Stimulated activated CD4-positive, alpha-beta T cell treated with anti-CD3 and anti-CD28 coated beads, Interleukin-4, amount 100 ng/mL, for 4 hours (primary cell): ENCODE results near the gene AIF1L.
"Not testable (repeated sequence)": the region's sequence is repeated elsewhere in the genome, so short reads cannot be mapped to it uniquely, and the experiment has no call there.

Experiments used
- DNase-seq, 2 experiments: peaks; one replicate each; pipeline ENCODE4 v3.0.0-alpha.2; 2020

AIF1L gene

DNA sequence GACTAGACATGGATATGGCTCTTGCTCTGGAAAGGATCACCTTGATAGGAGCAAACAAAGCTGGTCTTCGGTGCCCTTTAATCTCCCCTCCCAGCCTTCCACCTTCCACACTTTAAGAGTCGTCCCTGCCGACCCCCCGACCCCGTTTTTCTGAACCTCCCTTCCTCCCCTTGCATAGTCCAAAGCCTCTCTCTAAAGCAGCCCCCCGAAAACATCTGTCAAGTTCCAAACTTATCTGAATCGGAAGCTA lies 28.6 kb downstream of the AIF1L start:
- DNase-seq, result no peak

DNA sequence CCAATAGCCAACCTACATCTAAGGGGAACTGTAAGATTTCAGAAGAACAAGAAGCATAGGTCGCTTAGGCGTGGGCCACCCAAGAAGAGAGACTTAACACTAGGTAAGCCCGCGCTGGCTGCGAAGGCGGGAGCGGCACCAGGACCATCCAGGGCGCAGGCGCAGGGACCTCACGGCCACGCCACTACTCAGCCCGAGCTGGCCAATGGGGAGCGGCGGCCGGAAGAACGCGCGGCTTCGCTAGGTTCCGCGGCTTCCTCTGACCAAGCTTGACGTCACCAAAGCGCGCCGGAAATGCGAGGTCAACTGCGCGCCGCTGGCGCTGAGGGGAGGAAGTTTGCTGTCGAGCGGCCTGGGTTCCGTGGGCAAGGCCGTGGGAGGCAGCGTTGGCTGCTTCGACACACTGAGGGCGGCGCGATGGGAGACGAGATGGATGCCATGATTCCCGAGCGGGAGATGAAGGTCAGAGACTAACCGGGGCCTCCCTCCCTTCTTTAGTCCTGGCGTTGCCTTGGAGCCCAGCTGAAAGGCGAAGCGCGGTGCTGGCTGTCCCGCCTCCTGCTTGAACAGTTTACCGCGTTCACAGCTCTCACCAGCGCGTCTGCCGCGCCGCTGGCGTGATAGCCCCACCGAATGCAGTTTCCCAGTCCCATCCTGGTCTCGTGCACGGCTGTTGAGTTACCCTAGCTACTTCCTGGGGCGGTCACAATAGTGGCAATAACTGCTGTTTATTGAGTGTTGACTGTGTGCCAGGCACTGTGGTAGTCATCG lies 29.1 kb downstream of the AIF1L start, which contains the start of gene NUP214:
TSS of gene NUP214 (plus strand) at position 299 of the 771 bp plus-strand sequence. CDS start at position 418, 119 bp downstream.
- peak; percentile 99 to 100 for DNase-seq

DNA sequence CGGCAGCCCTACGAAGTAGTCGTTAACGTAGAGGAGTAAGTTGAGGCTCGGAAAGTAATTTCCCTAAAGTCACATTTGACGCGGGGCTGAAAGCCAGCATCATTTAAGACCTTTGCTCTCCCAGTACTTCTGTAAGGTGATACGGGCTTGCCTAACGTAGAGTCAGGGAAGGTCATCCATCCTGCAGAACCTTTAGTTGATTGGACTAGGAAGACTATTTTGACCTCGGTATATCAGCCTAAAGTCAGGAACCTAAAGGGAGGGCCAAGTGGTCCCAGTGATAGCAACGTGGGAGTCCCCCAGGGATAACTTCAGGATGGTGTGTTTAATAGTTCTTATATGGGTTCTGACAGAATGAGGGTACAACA lies 29.7 kb downstream of the AIF1L start:
- no peak for DNase-seq

DNA sequence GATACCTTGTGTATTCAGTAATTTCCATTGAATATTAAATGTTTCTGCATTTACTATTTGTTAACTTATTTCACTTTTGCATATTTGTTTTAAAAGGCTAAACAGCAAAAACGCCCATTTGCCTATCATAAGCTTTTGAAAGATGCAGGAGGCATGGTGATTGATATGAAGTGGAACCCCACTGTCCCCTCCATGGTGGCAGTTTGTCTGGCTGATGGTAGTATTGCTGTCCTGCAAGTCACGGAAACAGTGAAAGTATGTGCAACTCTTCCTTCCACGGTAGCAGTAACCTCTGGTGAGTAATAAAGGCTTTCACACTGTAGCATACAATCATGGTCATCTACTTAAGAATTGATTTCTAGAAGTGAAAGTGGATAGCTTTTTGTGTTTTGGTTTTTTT lies 32.9 kb downstream of the AIF1L start:
- DNase-seq, result no peak

DNA sequence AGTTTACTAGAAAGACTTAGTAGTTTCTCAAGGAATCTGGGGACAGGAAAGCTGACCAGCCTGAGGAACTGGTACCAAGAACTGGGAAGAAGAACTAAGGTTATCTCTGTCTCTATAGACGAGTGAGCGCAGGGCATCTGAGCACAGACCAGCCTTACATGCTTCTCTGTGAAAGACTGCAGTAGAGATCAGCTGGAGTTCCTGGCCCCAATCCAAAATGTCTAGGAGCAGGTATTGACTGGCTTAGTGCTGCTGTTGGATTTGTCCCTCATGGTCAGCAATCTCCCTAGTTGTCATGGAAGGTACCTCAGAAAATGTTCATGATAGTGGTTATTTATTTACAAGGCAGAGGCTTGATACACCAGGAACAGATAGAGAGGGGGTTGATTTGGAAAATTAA lies 42.3 kb downstream of the AIF1L start:
- no peak for DNase-seq

DNA sequence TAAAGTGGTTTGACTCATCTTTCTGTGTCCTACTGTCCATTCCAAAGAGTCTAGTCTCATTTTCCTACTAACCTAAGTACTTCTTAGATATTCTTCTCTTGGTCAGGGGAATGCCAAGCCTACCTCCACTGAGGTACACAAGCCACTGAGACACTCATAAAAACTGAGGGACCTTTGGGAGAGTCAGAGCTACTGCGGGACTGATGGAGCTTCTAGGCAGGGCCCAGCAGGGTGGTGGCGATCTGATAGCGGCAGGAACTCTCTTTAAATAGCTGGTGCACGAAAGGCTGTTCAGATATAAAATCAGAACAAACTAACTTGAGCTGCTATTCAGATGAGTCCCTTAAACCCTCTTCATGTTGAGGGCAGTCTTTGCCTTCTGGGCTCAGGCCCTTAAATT lies 43.8 kb downstream of the AIF1L start:
- DNase-seq, result no peak

DNA sequence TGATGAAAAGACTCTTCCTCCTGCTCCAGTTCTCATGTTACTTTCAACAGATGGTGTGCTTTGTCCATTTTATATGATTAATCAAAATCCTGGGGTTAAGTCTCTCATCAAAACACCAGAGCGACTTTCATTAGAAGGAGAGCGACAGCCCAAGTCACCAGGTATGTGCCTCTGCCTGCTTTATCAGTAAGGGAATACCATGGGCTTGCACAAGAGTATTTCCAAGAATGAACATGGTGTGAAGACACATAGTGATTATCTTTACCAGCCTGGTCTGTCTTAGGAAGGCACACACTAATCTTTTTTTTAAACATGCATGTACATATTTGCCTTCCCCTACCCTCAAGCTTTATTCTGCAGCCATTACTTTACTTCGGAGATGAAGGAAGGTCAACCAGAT lies 44.2 kb downstream of the AIF1L start:
- no peak for DNase-seq

DNA sequence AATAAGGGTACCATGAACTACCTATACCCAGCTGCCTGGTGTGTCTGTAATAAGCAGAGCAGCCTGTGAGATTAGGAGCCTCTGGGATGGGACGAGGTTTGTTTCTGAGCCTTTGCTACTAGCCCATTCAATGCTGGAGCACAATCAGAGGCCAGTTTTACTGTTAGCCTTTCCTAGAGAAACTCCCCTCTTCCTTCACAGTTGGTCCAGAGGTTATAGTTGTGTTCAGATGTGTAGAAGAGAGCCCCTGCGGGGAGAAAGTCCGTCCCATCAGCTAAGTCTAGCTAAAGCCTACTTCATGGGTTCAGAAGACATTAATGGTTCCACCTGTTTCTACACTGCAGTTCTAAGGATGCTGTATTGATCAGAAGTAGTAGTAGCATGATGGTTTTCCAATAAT lies 45.8 kb downstream of the AIF1L start:
- no peak for DNase-seq

DNA sequence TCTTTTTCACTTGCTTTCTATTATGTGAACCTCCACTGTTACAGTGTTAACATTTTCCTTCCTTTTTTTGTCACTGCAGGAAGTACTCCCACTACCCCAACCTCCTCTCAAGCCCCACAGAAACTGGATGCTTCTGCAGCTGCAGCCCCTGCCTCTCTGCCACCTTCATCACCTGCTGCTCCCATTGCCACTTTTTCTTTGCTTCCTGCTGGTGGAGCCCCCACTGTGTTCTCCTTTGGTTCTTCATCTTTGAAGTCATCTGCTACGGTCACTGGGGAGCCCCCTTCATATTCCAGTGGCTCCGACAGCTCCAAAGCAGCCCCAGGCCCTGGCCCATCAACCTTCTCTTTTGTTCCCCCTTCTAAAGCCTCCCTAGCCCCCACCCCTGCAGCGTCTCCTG lies 47.9 kb downstream of the AIF1L start:
- DNase-seq, result no peak

DNA sequence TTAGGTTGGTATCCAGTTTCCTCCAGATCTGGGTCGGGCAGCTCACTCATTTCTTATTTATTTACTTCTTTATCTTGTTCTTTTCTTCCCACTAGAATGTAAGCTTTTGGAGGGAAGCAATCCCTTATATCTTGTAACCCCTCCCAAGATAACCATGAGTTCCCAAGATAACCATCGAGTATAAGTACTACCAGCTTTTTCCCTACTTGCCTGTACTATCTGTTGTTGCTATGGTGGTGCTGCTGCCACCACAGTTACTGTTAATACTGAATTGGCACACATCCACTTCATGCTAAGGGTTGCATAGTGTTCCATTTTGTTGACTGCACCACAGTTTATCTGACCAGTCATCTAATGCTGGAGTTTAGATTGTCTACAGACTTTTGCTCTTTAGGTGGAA lies 48.9 kb downstream of the AIF1L start:
- no peak for DNase-seq

DNA sequence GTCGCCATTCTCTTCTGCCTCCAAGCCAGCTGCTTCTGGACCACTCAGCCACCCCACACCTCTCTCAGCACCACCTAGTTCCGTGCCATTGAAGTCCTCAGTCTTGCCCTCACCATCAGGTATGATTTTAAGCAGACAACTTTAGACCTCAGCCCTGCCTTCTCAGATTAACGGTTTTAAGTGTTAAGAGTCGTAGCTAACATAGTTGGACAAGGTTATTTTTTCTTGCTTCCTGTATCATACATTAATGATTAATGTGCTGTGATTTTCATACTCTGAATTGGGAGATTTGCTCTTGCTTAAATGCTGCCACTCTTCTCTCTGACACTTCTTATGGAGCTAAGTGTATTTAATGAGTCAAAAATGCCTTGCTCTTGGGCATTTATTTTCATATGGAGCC lies 49.9 kb downstream of the AIF1L start:
- no peak for DNase-seq

DNA sequence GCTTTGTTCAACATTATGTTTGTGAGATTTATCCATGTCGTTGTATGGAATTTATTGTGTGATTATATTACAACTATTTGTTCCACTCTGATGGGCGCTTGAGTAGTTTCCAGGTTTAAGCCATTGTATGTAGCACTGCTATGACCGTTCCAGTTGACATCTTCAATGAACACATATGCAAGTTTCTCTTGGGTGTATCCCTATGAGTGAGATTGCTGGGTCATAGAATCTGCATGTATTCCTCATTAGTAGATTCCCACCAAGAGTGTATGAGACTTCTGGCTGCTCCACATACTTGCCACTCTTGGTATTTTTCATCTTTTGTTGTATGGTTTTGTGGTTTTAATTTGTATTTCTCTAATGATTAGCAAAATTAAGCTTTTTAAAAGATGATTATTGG lies 51.9 kb downstream of the AIF1L start:
- DNase-seq, result no peak

DNA sequence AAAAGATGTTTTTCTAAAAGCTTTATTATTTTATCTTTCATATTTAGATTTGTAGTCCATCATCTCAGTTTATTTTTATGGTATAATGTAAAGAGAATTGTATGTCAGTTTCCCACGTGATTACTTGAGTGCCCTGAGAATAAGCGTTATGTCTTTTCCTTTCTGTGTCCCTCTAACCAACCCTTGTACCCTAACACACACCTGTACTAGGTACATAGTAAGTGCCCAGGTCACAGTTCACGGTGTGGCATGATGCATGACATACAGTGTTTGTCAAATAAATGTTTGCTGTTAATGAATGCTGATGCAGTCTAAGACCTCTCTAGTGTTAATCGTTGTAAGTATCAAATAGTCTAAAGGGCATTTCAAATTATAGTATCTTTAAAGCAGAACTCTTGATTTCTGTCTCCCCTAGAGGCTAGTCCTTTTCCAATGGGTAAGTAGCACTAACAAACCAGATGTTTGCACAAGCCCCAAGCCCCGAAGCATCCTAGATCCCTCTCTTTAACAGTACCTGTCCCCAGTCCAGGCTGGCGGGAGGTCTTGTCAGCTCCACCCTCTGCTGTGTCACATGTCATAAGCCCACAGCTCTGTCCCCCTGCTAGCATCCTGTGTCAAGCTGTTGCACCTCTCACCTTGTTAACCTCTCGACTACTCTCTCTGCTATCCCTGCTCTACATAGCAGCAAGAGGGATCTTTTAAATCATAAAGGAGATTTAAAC lies 52.8 kb downstream of the AIF1L start:
- DNase-seq, result no peak

DNA sequence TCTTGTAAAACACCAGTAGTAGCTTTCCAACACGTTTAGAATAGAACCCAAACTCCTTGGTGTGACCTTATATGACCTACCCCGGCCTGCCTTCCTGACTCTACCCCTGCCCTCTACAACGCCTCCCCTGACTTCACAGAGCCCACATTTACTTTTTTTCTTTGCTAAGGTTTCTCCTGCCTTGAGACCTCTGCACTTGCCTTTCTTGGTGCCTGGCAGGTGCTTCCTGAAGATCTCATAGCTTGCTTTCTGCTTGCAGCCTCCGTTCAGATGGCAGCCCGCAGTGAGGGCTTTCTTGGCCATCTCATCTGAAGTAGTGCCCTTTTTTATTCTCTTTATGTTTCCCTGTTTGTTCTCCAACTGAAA lies 53.3 kb downstream of the AIF1L start:
- DNase-seq, result no peak

DNA sequence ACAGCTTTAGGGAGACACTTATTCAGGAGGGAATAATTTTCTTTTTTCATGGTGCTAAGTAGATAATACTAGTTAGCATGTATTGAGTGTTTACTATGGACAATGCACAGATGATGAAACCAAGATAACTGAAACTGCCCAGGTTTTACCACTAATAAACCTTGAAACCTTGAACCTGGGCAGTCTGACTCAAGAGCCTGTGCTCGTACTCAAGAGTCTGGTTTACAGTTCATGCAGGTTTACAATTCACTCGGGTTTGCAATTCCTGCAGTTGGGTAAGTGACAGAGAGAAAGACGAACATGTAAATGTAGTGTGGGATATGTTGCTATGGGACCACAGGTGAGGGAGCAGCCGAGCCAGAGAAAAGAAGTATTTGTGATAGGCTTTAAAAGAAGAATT lies 57.3 kb downstream of the AIF1L start:
- DNase-seq, result no peak

DNA sequence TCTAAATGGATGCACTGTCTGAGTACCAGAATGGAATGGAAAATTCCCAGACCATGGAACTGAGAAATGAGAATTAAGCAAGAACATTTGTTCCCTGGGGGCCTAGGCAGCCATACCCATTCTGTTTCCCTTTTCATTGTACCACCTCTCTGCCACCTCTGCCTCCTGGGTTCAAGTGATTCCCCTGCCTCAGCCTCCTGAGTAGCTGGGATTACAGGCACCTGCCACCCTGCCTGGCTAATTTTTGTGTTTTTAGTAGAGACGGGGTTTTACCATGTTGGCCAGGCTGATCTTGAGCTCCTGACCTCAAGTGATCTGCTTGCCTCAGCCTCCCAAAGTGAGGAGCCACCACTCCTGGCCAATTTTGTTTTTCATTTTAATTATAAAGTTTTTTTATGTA lies 62.3 kb downstream of the AIF1L start:
- DNase-seq, result not testable (repeated sequence)

DNA sequence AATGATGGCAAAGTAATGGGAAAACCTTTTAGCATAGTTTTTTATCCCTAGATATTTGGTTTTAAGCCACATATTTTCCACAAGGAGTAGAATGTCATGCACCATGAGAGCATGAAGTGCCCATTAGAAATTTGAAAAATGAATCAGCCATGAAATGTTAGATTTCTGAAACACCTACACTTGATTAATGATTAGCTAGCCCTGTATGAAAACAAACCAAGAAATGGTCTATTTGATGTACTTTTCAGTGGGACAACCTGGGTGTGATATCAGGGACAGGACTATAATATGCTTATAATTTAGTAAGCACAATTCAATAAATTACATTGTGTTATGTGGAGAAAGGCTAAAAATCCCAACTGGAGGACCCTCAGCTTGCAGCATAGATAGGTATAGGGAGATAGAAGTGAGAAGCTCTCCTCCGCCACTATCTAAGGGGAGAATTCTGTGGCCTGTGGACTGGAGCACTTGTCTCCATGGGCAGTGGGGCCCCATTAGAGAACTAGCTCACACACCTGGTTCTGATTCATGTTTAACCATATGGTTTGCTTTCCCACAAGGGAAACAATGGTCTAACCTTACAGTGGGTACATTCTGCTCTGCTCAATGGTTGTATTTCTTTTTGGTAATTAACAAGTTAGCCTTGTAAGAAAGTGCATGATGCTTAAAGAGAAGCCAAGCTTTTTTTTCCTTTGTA lies 64.2 kb downstream of the AIF1L start:
- no peak for DNase-seq

DNA sequence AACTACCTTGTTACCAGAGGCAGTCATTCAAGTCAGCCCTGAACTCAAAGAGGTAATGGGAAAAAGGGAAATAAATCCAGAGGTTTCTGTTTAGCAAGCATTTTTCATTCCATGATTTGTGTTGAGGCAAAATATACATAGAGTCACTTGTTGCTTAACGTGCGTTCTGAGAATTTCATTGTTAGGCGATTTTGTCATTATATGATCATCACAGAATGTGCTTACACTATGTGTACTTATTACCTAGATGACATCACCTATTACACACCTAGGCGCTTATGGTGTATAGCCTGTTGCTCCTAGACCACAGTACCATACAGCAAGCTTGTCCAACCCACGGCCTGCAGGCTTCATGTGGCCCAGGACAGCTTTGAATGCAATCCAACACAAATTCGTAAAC lies 65.3 kb downstream of the AIF1L start:
- DNase-seq, result no peak

DNA sequence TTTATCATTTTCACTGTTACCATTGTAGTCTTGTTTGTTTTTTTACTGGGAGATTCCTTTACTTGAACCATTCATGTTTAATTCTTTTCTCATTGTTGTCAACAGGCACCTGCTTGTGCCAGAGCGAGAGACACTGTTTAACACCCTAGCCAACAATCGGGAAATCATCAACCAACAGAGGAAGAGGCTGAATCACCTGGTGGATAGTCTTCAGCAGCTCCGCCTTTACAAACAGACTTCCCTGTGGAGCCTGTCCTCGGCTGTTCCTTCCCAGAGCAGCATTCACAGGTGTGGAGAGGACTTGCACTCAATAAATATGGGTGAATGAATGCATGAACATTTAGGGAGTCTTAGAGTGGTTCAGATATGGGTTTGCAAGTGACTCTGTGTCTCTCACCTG lies 66.6 kb downstream of the AIF1L start:
- DNase-seq, result no peak

DNA sequence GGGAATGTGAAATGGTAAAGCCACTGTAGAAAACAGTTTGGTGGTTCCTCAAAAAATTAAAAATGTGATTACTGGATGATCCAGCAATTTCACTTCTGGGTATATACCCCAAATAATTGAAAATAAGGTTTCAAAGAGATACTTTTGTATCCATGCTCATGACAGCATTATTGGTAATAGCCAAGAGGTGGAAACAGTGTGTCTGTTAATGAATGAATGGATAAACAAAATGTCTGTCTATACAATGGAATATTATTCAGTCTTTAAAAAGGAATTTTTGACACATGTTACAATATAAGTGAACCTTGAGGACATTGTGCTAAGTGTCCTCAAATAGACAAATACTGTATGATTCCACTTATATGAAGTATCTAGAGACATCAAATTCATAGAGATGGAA lies 69.2 kb downstream of the AIF1L start:
- no peak for DNase-seq

DNA sequence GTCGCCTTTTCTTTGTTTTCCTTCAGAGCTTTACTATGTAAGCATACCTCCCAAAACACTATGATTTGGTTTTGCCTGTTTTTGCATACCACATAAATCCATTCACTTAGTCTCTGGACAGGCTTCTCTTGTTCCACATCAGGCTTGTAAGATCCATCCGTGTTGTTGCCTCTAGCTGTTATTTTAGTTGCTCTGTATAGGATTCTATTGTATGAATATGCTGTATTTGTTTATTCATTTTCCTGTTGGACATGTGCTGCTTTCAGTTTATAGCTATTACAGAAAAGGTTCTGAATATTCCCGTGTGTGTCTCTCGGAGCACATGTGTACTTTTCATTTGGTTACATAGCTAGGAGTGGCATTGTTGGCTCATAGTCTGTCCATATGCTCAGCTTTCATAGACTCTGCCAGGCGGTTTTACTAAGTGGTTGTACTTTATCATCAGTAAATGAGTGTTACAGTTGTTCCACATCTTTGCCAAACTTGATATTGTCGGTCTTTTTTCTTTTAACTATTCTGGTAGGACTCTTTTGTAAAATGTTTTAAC lies 70.9 kb downstream of the AIF1L start:
- DNase-seq, result no peak

DNA sequence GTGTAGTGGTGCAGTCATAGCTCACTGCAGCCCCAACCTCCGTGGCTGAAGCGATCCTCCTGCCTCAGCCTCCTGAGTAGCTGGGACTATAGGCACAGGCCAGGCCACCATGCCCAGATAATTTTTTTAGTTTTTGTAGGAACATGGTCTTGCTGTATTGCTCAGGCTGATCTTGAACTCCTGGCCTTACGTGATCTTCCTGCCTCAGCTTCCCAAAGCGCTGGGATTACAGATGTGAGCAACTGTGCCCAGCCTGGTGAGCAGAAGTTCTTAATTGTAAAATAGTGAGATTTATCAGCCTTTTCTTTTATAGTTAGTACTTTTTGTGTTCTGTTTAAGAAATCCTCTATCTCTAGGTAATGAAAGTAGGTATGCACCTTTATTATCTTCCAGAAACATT lies 71.6 kb downstream of the AIF1L start:
- DNase-seq, result no peak

DNA sequence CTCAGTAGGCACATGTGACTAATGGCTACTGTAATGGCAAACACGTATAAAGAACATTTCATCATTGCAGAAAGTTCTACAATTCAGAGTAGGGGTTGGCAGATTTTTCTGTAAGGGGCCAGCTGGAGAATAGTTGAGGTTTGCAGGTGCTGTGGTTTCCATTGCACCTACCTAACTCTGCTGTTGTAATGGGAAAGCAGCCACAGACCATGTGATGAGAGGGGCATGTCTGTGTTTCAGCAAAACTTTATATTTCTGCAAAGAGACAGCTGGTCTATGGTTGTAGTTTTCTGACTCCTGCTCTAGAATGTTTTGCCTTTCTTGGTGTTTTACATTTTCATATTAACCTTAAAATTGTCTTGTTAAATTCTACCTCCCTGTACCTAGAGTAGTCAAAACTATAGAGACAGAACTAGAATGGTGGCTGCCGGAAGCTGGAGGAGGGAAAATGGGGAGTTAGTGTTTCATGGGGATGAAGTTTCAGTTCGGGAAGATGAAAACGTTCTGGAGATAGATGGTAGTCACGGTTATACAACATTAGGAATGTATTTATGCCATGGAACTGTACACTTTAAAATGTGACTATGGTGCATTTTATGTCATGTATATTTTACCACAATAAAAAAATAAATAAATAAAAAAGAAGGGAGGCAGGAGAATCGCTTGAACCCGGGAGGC lies 73.4 kb downstream of the AIF1L start:
- DNase-seq, result no peak
